B cell (primary cell): ENCODE results near the gene CLIP1. TPM values are rescaled to one million over a fixed set of nuclear protein-coding genes. Genes with fewer than 3 reads are reported as not detected.

ENCODE experiments used
- ATAC-seq: fragments of 200-7000 bp; cut with Tn5 transposase; one replicate; pipeline ENCODE4 v1.10.0; 2021; ENCODE audit warnings: low read depth, mild to moderate bottlenecking, moderate number of reproducible peaks, moderate library complexity
- CTCF ChIA-PET: fragments of 350-600 bp; sonication (Branson Sonifier 250); formaldehyde crosslinking; loops from one replicate; lab custom pipeline; 2021; ENCODE audit warnings: antibody characterized with exemption, inconsistent platforms; lab: Charles Lee
- POLR2A ChIA-PET: fragments of 350-600 bp; sonication (Branson Sonifier 250); formaldehyde crosslinking; loops from one replicate; lab custom pipeline; 2021; ENCODE audit warnings: antibody characterized with exemption; lab: Charles Lee
- DNase-seq: peaks from one replicate; pipeline ENCODE4 v3.0.0; 2013
- H2AFZ ChIP-seq: 2 replicates; pipeline ENCODE4 v1.6.1; 2012; ENCODE audit warnings: mild to moderate bottlenecking, low read depth, low read length; ENCODE audit not compliant: insufficient read depth, poor library complexity, severe bottlenecking
- H3K27ac ChIP-seq, 2 donors: 1 replicate in 1 of 2; 2 replicates in 1 of 2; pipeline ENCODE4 v1.5.1; 2012 to 2013; ENCODE audit warnings: low read length in 2 of 2, mild to moderate bottlenecking in 2 of 2, moderate library complexity in 1 of 2
- H3K27me3 ChIP-seq, 4 experiments: fragments of 200-600 bp in 1 of 4; sonication (generic) in 1 of 4; replicated peaks in 1 of 4; 1 replicate in 2 of 4; 2 replicates in 2 of 4; pipeline versions ENCODE4 v1.6.1 to v1.7.0; 2013 to 2016; ENCODE audit warnings: low read length in 3 of 4, mild to moderate bottlenecking in 2 of 4, mixed read lengths in 1 of 4, moderate library complexity in 1 of 4; ENCODE audit not compliant: insufficient read depth in 4 of 4, control insufficient read depth in 3 of 4; ENCODE audit errors: control extremely low read depth in 1 of 4
- H3K36me3 ChIP-seq, 2 experiments: replicated peaks in 1 of 2; 1 replicate in 1 of 2; 2 replicates in 1 of 2; pipeline versions ENCODE4 v1.6.1 to v1.7.1; 2013; ENCODE audit warnings: low read length in 1 of 2; ENCODE audit not compliant: insufficient read depth in 2 of 2, control insufficient read depth in 1 of 2; ENCODE audit errors: control extremely low read depth in 1 of 2, extremely low read depth in 1 of 2
- H3K4me1 ChIP-seq, 2 donors: fragments of 200-600 bp in 1 of 2; sonication (generic) in 1 of 2; 1 replicate in 1 of 2; 2 replicates in 1 of 2; pipeline versions ENCODE4 v1.5.1 to v1.6.1; 2013 to 2017; ENCODE audit warnings: low read length in 2 of 2; ENCODE audit not compliant: control insufficient read depth in 2 of 2, insufficient read depth in 2 of 2
- H3K4me2 ChIP-seq: replicated peaks from 2 replicates; pipeline ENCODE3; 2012; ENCODE audit warnings: mild to moderate bottlenecking, low read depth, low read length; ENCODE audit not compliant: poor library complexity, severe bottlenecking
- H3K4me3 ChIP-seq, 5 experiments: fragments of 200-600 bp in 1 of 5; sonication (generic) in 1 of 5; 1 replicate in 3 of 5; 2 replicates in 2 of 5; pipeline versions ENCODE4 v1.5.1 to v1.7.0; 2011 to 2016; ENCODE audit warnings: low read length in 4 of 5, mild to moderate bottlenecking in 4 of 5, low read depth in 2 of 5, control low read depth in 1 of 5, moderate library complexity in 1 of 5; ENCODE audit not compliant: insufficient read depth in 1 of 5; ENCODE audit errors: control extremely low read depth in 1 of 5, extremely low read depth in 1 of 5
- H3K79me2 ChIP-seq: fragments of 200-600 bp; sonication (generic); one replicate; pipeline ENCODE4 v1.6.0; 2016; ENCODE audit warnings: low read length; ENCODE audit not compliant: control insufficient read depth, insufficient read depth
- H3K9ac ChIP-seq: fragments of 200-600 bp; sonication (generic); 2 replicates; pipeline ENCODE4 v1.6.1; 2017; ENCODE audit warnings: mild to moderate bottlenecking, low read length, moderate library complexity
- H3K9me3 ChIP-seq, 3 donors: one replicate each; pipeline versions ENCODE4 v1.6.1 to v1.7.1; 2013; ENCODE audit warnings: low read length in 2 of 3; ENCODE audit not compliant: control insufficient read depth in 2 of 3, insufficient read depth in 1 of 3; ENCODE audit errors: control extremely low read depth in 1 of 3
- H4K20me1 ChIP-seq: 2 replicates; pipeline ENCODE4 v1.6.0; 2012; ENCODE audit warnings: mild to moderate bottlenecking, low read length; ENCODE audit not compliant: insufficient read depth, control insufficient read depth, poor library complexity, severe bottlenecking
- H3K27ac Mint-ChIP-seq: one replicate; pipeline ENCODE4 v1.8.0; 2021; ENCODE audit warnings: mixed read lengths
- H3K27me3 Mint-ChIP-seq: one replicate; pipeline ENCODE4 v1.8.0; 2021; ENCODE audit warnings: mixed read lengths
- H3K4me1 Mint-ChIP-seq: one replicate; pipeline ENCODE4 v1.8.0; 2021; ENCODE audit warnings: mixed read lengths
- H3K4me3 Mint-ChIP-seq: one replicate; pipeline ENCODE4 v1.8.0; 2021; ENCODE audit warnings: mixed read lengths
- H3K9me3 Mint-ChIP-seq: one replicate; pipeline ENCODE4 v1.8.0; 2022; ENCODE audit warnings: mixed read lengths; ENCODE audit not compliant: insufficient read depth
- CTCF ChIP-seq: fragments of 200-600 bp; IDR thresholded peaks from one replicate; pipeline ENCODE4 v1.8.0; 2022; ENCODE audit warnings: antibody characterized with exemption, mild to moderate bottlenecking
- EZH2 ChIP-seq: IDR thresholded peaks from 2 replicates; pipeline ENCODE4 v1.6.1; 2012; ENCODE audit warnings: borderline replicate concordance, low read depth, mild to moderate bottlenecking, moderate library complexity, low read length; ENCODE audit not compliant: insufficient read depth, poor library complexity, severe bottlenecking
- WGBS: methylation state at CpG from one replicate; pipeline ENCODE4 v1.1.5; 2013; ENCODE audit warnings: missing lambda C conversion rate; ENCODE audit not compliant: insufficient coverage; 5-methylcytosine and 5-hydroxymethylcytosine counted together
- intact Hi-C: fragments of 100-400 bp; cut with micrococcal nuclease; formaldehyde crosslinking; loops from one replicate; pipeline ENCODE4 v1.10.0; 2022
- polyA plus RNA-seq: library from polyadenylated mRNA; depleted of rRNA; stranded (reverse); fragments of >200 nt; gene quantifications from 2 replicates; pipeline ENCODE4 v1.2.3, GENCODE V29; 2012
- total RNA-seq, 2 donors: library from RNA; stranded (reverse); fragments of 120-200 nt in 1 of 2; gene quantifications; 1 replicate in 1 of 2; 2 replicates in 1 of 2; pipeline versions ENCODE4 v1.2.3 to v1.2.4, GENCODE V29; 2013 to 2022

Gene CLIP1
- total and polyA plus RNA-seq, 2 donors (not counting 1 experiment from before 2014, with no cell fraction given) = 17.0 to 64.9 TPM

- H3K9me3 Mint-ChIP-seq = no peaks in the 10 kb centered on the region
- ChIA-PET POLR2A (interaction anchor here (0.7 kb wide), 1 partner anchor 31 kb away, joined by 3 read pairs; no protein-coding TSS in a partner anchor), CTCF (no interaction called here)
- no peak overlapping the region for H3K27ac Mint-ChIP-seq
- Histone ChIP-seq H3K79me2 (no peaks in the 10 kb centered on the region), H3K4me3 (no peak overlapping the region), H3K9me3 (no peaks in the 10 kb centered on the region), H3K27me3 (no peaks in the 10 kb centered on the region), H2AFZ (no peak overlapping the region), H3K36me3 (no peaks in the 10 kb centered on the region), H3K9ac (no peak overlapping the region), H3K4me1 (peaks cover 17 to 23% of the 10 kb centered on the region in 2 donors), H4K20me1 (no peaks in the 10 kb centered on the region), H3K4me2 (no peak overlapping the region), H3K27ac (no peak overlapping the region)
- no peaks in the 10 kb centered on the region for H3K27me3 Mint-ChIP-seq
- TF ChIP-seq EZH2 (no peak), CTCF (no peak)
- H3K4me3 Mint-ChIP-seq = no peak overlapping the region
- no peak for DNase-seq
- 100% methylated on average over 4 of the region's 9 CpGs for WGBS
- peaks cover 18% of the 10 kb centered on the region for H3K4me1 Mint-ChIP-seq
- intact Hi-C loops = no loop called here
- no peak for ATAC-seq
Observed at GRCh38 chr12:122427403-122427802, 4.9 kb upstream of the CLIP1 start.

GRCh38 chr12:122423258-122424165 is 1.0 kb upstream of the CLIP1 start:
- peaks cover 34% of the 10 kb centered on the region for H3K4me1 Mint-ChIP-seq

More at GRCh38 chr12:122423258-122424165, 1.0 kb upstream of the CLIP1 start:
- Histone ChIP-seq H3K4me2 (peak overlapping the region; percentile 85), H3K27me3 (no peaks in the 10 kb centered on the region), H3K9me3 (no peaks in the 10 kb centered on the region), H3K79me2 (peaks cover 32% of the 10 kb centered on the region), H4K20me1 (peaks cover 5% of the 10 kb centered on the region), H3K4me3 (peak overlapping the region; percentile 50 to 61 (median 61)), H3K4me1 (peaks cover 26 to 39% of the 10 kb centered on the region in 2 donors), H3K9ac (peak overlapping the region; percentile 62), H3K27ac (peak overlapping the region in 1 of 2 donors; percentile 39), H2AFZ (peak overlapping the region; percentile 84), H3K36me3 (no peaks in the 10 kb centered on the region)
- no peaks in the 10 kb centered on the region for H3K9me3 Mint-ChIP-seq
- 10% methylated on average over 13 of the region's 21 CpGs for WGBS
- peak overlapping the region; percentile 90 for H3K4me3 Mint-ChIP-seq
- no peak for TF ChIP-seq EZH2
- no peak for TF ChIP-seq CTCF
- CTCF ChIA-PET = interaction anchor here (1.1 to 6.7 kb wide), 4 partner anchors 10 to 48 kb away, joined by 3 to 65 read pairs (median 32); no protein-coding TSS in a partner anchor
- ATAC-seq (no peak), DNase-seq (peak; percentile 53)
- intact Hi-C loops = loop anchor here (5.0 kb wide), 1 partner anchor 1026 kb away; no protein-coding TSS in a partner anchor
- POLR2A ChIA-PET = interaction anchor here (0.6 kb wide), 2 partner anchors 16 to 157 kb away, joined by 3 to 8 read pairs; no protein-coding TSS in a partner anchor
- H3K27me3 Mint-ChIP-seq = no peaks in the 10 kb centered on the region
- peak overlapping the region; percentile 89 for H3K27ac Mint-ChIP-seq
